ENCODE results near the gene SMIM35. TPM values are rescaled to one million over a fixed set of nuclear protein-coding genes. Genes with fewer than 3 reads are reported as not detected.

The SMIM35 gene
- total and polyA plus RNA-seq, 2 donors: 0.05 to 0.09 TPM

GRCh38 chr11:118055966-118056365, 30.8 kb downstream of the SMIM35 start:
- Histone ChIP-seq H3K4me3 (ENCODE audit: low read length in 2 of 2) (no peak overlapping the region), H3K4me1 (ENCODE audit: control insufficient read depth in 2 of 2, insufficient read depth in 2 of 2, low read length in 2 of 2) (peaks cover 20 to 30% of the 10 kb centered on the region in 2 donors), H3K9me3 (ENCODE audit: control insufficient read depth in 2 of 2, insufficient read depth in 1 of 2, low read length in 1 of 2) (no peaks in the 10 kb centered on the region), H3K36me3 (ENCODE audit: control insufficient read depth in 2 of 2, insufficient read depth in 2 of 2, low read length in 1 of 2) (no peaks in the 10 kb centered on the region), H3K27ac (ENCODE audit: low read depth in 1 of 2, low read length in 1 of 2) (no peak overlapping the region), H3K27me3 (ENCODE audit: control insufficient read depth in 2 of 2, insufficient read depth in 1 of 2, low read length in 1 of 2) (peaks cover 0 to 2% of the 10 kb centered on the region in 2 donors)
- WGBS: over 99% methylated on average over 7 of the region's 7 CpGs
- no peak for DNase-seq (ENCODE audit: low read depth in 6 of 9, low spot score in 9 of 9)

DNA sequence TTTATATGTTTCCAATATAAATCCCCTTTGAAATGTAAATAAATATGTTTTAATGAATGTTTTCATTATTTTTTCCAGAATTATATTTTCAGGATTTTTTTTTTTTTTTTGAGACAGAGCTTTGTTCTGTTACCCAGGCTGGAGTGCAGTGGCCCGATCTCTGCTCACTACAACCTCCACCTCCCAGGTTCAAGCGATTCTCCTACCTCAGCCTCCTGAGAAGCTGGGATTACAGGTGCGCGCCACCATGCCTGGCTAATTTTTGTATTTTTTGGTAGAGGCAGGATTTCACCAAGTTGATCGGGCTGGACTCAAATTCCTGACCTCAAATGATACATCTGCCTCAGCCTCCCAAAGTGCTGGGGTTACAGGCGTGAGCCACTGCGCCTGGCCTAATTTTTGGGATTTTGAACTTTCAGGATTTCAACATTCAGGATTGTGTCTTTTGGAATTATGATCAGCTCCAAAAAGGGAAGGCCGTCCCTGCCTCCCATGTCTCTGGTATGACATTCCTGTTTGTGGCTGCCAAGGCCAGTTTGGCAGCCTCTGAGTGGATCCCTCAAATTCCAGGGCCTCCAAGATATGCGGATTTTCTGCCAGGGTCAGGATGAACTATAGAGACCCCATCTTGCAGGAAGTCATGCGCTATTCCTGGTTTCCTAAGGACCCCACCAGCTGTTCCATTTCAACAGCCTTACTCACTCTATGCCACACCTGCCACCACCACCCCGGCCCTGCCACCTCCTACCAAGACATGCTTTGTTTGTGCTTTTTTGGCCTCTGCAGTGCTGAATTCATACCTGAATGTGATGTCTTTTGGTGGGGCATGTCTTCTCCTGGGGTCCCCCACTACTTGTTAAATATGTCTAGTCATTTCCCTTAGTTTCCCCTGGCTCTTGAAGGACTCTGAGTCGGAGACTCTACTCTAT, 31.8 kb downstream of the SMIM35 start:
- H3K27me3 ChIP-seq (ENCODE audit: control insufficient read depth in 2 of 2, insufficient read depth in 1 of 2, low read length in 1 of 2): peaks cover 0 to 2% of the 10 kb centered on the region in 2 donors
- WGBS: 96% methylated on average over 12 of the region's 12 CpGs
- no peaks in the 10 kb centered on the region for H3K9me3 ChIP-seq (ENCODE audit: control insufficient read depth in 2 of 2, insufficient read depth in 1 of 2, low read length in 1 of 2)
- H3K4me3 ChIP-seq (ENCODE audit: low read length in 2 of 2): no peak overlapping the region
- H3K4me1 ChIP-seq (ENCODE audit: control insufficient read depth in 2 of 2, insufficient read depth in 2 of 2, low read length in 2 of 2): peaks cover 28 to 40% of the 10 kb centered on the region in 2 donors
- H3K36me3 ChIP-seq (ENCODE audit: control insufficient read depth in 2 of 2, insufficient read depth in 2 of 2, low read length in 1 of 2): no peaks in the 10 kb centered on the region
- no peak overlapping the region for H3K27ac ChIP-seq (ENCODE audit: low read depth in 1 of 2, low read length in 1 of 2)
- no peak for DNase-seq (ENCODE audit: low read depth in 6 of 9, low spot score in 9 of 9)

- Histone ChIP-seq H3K4me1 (ENCODE audit: control insufficient read depth in 2 of 2, insufficient read depth in 2 of 2, low read length in 2 of 2) (peaks cover 28 to 42% of the 10 kb centered on the region in 2 donors), H3K4me3 (ENCODE audit: low read length in 2 of 2) (no peak overlapping the region), H3K27ac (ENCODE audit: low read depth in 1 of 2, low read length in 1 of 2) (no peak overlapping the region), H3K27me3 (ENCODE audit: control insufficient read depth in 2 of 2, insufficient read depth in 1 of 2, low read length in 1 of 2) (peaks cover 0 to 2% of the 10 kb centered on the region in 2 donors), H3K36me3 (ENCODE audit: control insufficient read depth in 2 of 2, insufficient read depth in 2 of 2, low read length in 1 of 2) (no peaks in the 10 kb centered on the region), H3K9me3 (ENCODE audit: control insufficient read depth in 2 of 2, insufficient read depth in 1 of 2, low read length in 1 of 2) (no peaks in the 10 kb centered on the region)
- WGBS: 90% methylated on average over 13 of the region's 13 CpGs
- peak in 1 of 9 donors; percentile 25 for DNase-seq (ENCODE audit: low read depth in 6 of 9, low spot score in 9 of 9)
Measured at GRCh38 chr11:118052581-118053206, 34.1 kb downstream of the SMIM35 start.

DNA sequence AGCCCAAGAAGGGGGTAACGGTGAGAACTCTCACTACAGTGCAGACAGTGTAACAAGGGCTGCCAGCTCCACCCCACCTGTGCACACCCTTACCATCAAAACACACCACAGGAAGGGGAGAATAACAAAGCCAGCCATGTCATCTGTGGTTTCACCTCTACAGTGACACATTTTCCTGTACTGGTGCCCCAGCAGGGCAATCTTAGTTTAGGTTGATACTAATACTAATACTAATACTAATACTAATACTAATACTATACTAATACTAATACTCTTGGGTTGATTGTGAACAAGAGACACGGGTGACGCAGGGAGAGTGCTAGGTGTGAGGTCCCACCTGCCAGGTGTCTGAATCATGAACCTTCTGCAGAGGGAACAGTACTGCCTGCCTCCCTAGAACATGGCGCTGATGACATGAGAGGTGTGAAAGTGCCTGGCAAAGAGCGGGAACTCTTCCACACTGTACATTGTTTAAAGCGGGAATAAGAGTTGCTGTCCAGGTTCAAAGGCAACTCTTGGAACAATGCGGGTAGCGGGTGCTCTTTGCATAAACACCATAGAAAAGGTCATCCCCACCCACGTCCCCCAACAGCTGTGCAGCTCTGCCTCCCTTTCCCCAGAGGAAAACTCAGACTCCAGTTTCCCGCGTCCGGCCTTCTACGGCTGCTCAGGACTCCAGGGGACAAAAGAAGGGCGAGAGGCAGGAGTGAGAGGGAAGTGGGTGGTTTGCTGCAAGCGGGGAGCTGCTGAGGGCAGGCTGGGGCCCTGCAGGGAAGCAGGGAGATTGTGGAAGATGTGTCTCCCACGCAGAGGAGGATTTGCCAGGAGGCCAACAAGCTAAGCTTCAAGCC, 34.9 kb downstream of the SMIM35 start:
- H3K27me3 ChIP-seq (ENCODE audit: control insufficient read depth in 2 of 2, insufficient read depth in 1 of 2, low read length in 1 of 2): no peaks in the 10 kb centered on the region
- WGBS: 84% methylated on average over 16 of the region's 16 CpGs
- H3K4me1 ChIP-seq (ENCODE audit: control insufficient read depth in 2 of 2, insufficient read depth in 2 of 2, low read length in 2 of 2): peaks cover 28 to 51% of the 10 kb centered on the region in 2 donors
- DNase-seq (ENCODE audit: low read depth in 6 of 9, low spot score in 9 of 9): peak in 8 of 9 donors; percentile 59 to 93 (median 78)
- no peaks in the 10 kb centered on the region for H3K9me3 ChIP-seq (ENCODE audit: control insufficient read depth in 2 of 2, insufficient read depth in 1 of 2, low read length in 1 of 2)
- H3K27ac ChIP-seq (ENCODE audit: low read depth in 1 of 2, low read length in 1 of 2): peak overlapping the region; percentile 38 to 49
- H3K36me3 ChIP-seq (ENCODE audit: control insufficient read depth in 2 of 2, insufficient read depth in 2 of 2, low read length in 1 of 2): no peaks in the 10 kb centered on the region
- H3K4me3 ChIP-seq (ENCODE audit: low read length in 2 of 2): no peak overlapping the region

- H3K4me3 ChIP-seq (ENCODE audit: low read length in 2 of 2): no peak overlapping the region
- DNase-seq (ENCODE audit: low read depth in 6 of 9, low spot score in 9 of 9): no peak
- WGBS: 66% methylated on average over 7 of the region's 7 CpGs
- peak overlapping the region; percentile 38 to 49 for H3K27ac ChIP-seq (ENCODE audit: low read depth in 1 of 2, low read length in 1 of 2)
- no peaks in the 10 kb centered on the region for H3K27me3 ChIP-seq (ENCODE audit: control insufficient read depth in 2 of 2, insufficient read depth in 1 of 2, low read length in 1 of 2)
- H3K36me3 ChIP-seq (ENCODE audit: control insufficient read depth in 2 of 2, insufficient read depth in 2 of 2, low read length in 1 of 2): no peaks in the 10 kb centered on the region
- H3K4me1 ChIP-seq (ENCODE audit: control insufficient read depth in 2 of 2, insufficient read depth in 2 of 2, low read length in 2 of 2): peaks cover 34 to 57% of the 10 kb centered on the region in 2 donors
- no peaks in the 10 kb centered on the region for H3K9me3 ChIP-seq (ENCODE audit: control insufficient read depth in 2 of 2, insufficient read depth in 1 of 2, low read length in 1 of 2)
Measured at GRCh38 chr11:118051136-118051610, 35.6 kb downstream of the SMIM35 start.

- no peaks in the 10 kb centered on the region for H3K9me3 ChIP-seq (ENCODE audit: control insufficient read depth in 2 of 2, insufficient read depth in 1 of 2, low read length in 1 of 2)
- no peaks in the 10 kb centered on the region for H3K36me3 ChIP-seq (ENCODE audit: control insufficient read depth in 2 of 2, insufficient read depth in 2 of 2, low read length in 1 of 2)
- no peak overlapping the region for H3K27ac ChIP-seq (ENCODE audit: low read depth in 1 of 2, low read length in 1 of 2)
- WGBS: 97% methylated on average over 7 of the region's 7 CpGs
- H3K27me3 ChIP-seq (ENCODE audit: control insufficient read depth in 2 of 2, insufficient read depth in 1 of 2, low read length in 1 of 2): no peaks in the 10 kb centered on the region
- H3K4me1 ChIP-seq (ENCODE audit: control insufficient read depth in 2 of 2, insufficient read depth in 2 of 2, low read length in 2 of 2): peaks cover 38 to 64% of the 10 kb centered on the region in 2 donors
- H3K4me3 ChIP-seq (ENCODE audit: low read length in 2 of 2): no peak overlapping the region
- DNase-seq (ENCODE audit: low read depth in 6 of 9, low spot score in 9 of 9): no peak
Measured at GRCh38 chr11:118050208-118050891, 36.4 kb downstream of the SMIM35 start.

DNA sequence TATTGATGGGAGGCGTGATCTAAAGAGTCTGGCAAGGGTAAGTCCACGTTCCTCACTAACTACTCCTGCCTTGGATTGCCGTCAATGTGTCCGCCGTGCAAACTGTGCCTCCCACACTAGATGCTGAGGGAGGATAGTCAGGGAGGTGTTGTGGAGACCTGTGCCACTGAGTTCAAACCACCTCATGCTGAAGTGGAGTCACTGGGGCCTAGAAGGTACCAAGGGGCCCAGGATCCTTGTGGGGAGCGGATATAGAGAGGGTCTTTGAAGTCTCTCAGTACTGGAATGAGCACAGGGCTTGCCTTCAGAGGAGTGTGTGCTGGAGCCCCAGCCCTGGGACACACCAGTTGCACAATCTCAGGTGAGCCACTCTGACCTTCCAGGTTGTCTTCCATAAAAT, 37.0 kb downstream of the SMIM35 start:
- Histone ChIP-seq H3K27ac (ENCODE audit: low read depth in 1 of 2, low read length in 1 of 2) (no peak overlapping the region), H3K9me3 (ENCODE audit: control insufficient read depth in 2 of 2, insufficient read depth in 1 of 2, low read length in 1 of 2) (no peaks in the 10 kb centered on the region), H3K4me3 (ENCODE audit: low read length in 2 of 2) (no peak overlapping the region), H3K27me3 (ENCODE audit: control insufficient read depth in 2 of 2, insufficient read depth in 1 of 2, low read length in 1 of 2) (no peaks in the 10 kb centered on the region), H3K36me3 (ENCODE audit: control insufficient read depth in 2 of 2, insufficient read depth in 2 of 2, low read length in 1 of 2) (no peaks in the 10 kb centered on the region), H3K4me1 (ENCODE audit: control insufficient read depth in 2 of 2, insufficient read depth in 2 of 2, low read length in 2 of 2) (peaks cover 41 to 69% of the 10 kb centered on the region in 2 donors)
- WGBS: 99% methylated on average over 6 of the region's 6 CpGs
- no peak for DNase-seq (ENCODE audit: low read depth in 6 of 9, low spot score in 9 of 9)
